ENCODE data around the gene CIDEB.

The CIDEB gene

GRCh38 chr14:24269910-24270536, 37.8 kb downstream of the CIDEB start:
- DNase-seq (ENCODE audit: low read depth in 2 of 2), result no peak

GRCh38 chr14:24269368-24269767, 38.4 kb downstream of the CIDEB start:
- no peak for DNase-seq (ENCODE audit: low read depth in 2 of 2)

- no peak for DNase-seq (ENCODE audit: low read depth in 2 of 2)
Observed at GRCh38 chr14:24268225-24268624, 39.6 kb downstream of the CIDEB start.

- DNase-seq (ENCODE audit: low read depth in 2 of 2), result no peak
Observed at GRCh38 chr14:24267516-24267915, 40.3 kb downstream of the CIDEB start.

- no peak for DNase-seq (ENCODE audit: low read depth in 2 of 2)
Observed at GRCh38 chr14:24266344-24267244, 41.2 kb downstream of the CIDEB start.

- DNase-seq (ENCODE audit: low read depth in 2 of 2), result no peak
Observed at GRCh38 chr14:24264298-24264697, 43.5 kb downstream of the CIDEB start.

GRCh38 chr14:24263848-24264247, 43.9 kb downstream of the CIDEB start:
- no peak for DNase-seq (ENCODE audit: low read depth in 2 of 2)

GRCh38 chr14:24262821-24263733, 44.7 kb downstream of the CIDEB start, which contains the start of gene TGM1:
TGM1 (minus strand) TSS chr14:24263177; CDS start chr14:24262352, 825 bp downstream.
- no peak for DNase-seq (ENCODE audit: low read depth in 2 of 2)

- DNase-seq (ENCODE audit: low read depth in 2 of 2), result no peak
Observed at GRCh38 chr14:24261969-24262327, 45.8 kb downstream of the CIDEB start.

GRCh38 chr14:24261256-24261968, 46.4 kb downstream of the CIDEB start:
- DNase-seq (ENCODE audit: low read depth in 2 of 2), result no peak

- DNase-seq (ENCODE audit: low read depth in 2 of 2), result no peak
Observed at GRCh38 chr14:24260780-24261157, 47.0 kb downstream of the CIDEB start.

- DNase-seq (ENCODE audit: low read depth in 2 of 2), result no peak
Observed at GRCh38 chr14:24260026-24260779, 47.6 kb downstream of the CIDEB start.

GRCh38 chr14:24259282-24260025, 48.3 kb downstream of the CIDEB start:
- no peak for DNase-seq (ENCODE audit: low read depth in 2 of 2)

GRCh38 chr14:24258548-24259265, 49.1 kb downstream of the CIDEB start:
- DNase-seq (ENCODE audit: low read depth in 2 of 2), result no peak

GRCh38 chr14:24258119-24258518, 49.7 kb downstream of the CIDEB start:
- DNase-seq (ENCODE audit: low read depth in 2 of 2), result no peak

GRCh38 chr14:24256960-24257359, 50.8 kb downstream of the CIDEB start:
- DNase-seq (ENCODE audit: low read depth in 2 of 2), result no peak

GRCh38 chr14:24255931-24256711, 51.7 kb downstream of the CIDEB start:
- DNase-seq (ENCODE audit: low read depth in 2 of 2), result no peak

GRCh38 chr14:24255438-24255837, 52.3 kb downstream of the CIDEB start:
- no peak for DNase-seq (ENCODE audit: low read depth in 2 of 2)
